IPS-18c (cell line): ENCODE measurements around the gene ISY1.

Experiments used
- H3K4me3 ChIP-seq: 2 replicates; pipeline ENCODE4 v1.7.0; 2013; ENCODE audit warnings: low read depth, mild to moderate bottlenecking, low read length, moderate library complexity; ENCODE audit not compliant: insufficient read depth
- H3K9me3 ChIP-seq: one replicate; pipeline ENCODE4 v1.6.1; 2013; ENCODE audit warnings: mild to moderate bottlenecking, low read length, moderate library complexity; ENCODE audit not compliant: control insufficient read depth, insufficient read depth

ISY1 gene

GRCh38 chr3:129078510-129078909, 82.4 kb downstream of the ISY1 start:
- no peaks in the 10 kb centered on the region for H3K9me3 ChIP-seq
- H3K4me3 ChIP-seq, result no peak overlapping the region
